ENCODE measurements around the gene C18orf32. TPM values are rescaled to one million over a fixed set of nuclear protein-coding genes. Genes with fewer than 3 reads are reported as not detected.

Gene C18orf32
- total and polyA plus RNA-seq, 2 of the 8 experiments (the other 6 are each of a cell fraction or from before 2014, with no cell fraction given), result 17.3 to 20.1 TPM

GRCh38 chr18:49499046-49499637, 12.1 kb upstream of the C18orf32 start:
- Histone ChIP-seq H2BK12ac (ENCODE audit: low read depth, low read length) (peak overlapping the region; percentile 51; the same call in 1 of the 2 replicates), H4K5ac (ENCODE audit: insufficient read length, low read depth, low read length) (peak overlapping the region; percentile 66), H3K4me2 (ENCODE audit: insufficient read depth in 1 of 2, low read depth in 2 of 2, low read length in 2 of 2) (peak overlapping the region; percentile 50 to 54; a peak in 3 of 4 replicates), H3K9ac (replicated peaks in 1 of 4; ENCODE audit: extremely low read depth in 1 of 4, low read depth in 3 of 4, low read length in 3 of 4) (no peak overlapping the region), H3K23me2 (ENCODE audit: low read depth, low read length) (no peaks in the 10 kb centered on the region), H2BK5ac (ENCODE audit: low read depth, low read length) (no peak overlapping the region), H3K4ac (replicated peaks; ENCODE audit: insufficient read length, low read depth, low read length) (no peak overlapping the region), H3K4me1 (replicated peaks in 1 of 4; ENCODE audit: control insufficient read depth in 3 of 4, insufficient read depth in 4 of 4, low read length in 3 of 4) (peaks cover 2 to 9% (median 9%) of the 10 kb centered on the region in 4 experiments; a peak in 3 of 7 replicates), H2AK5ac (ENCODE audit: low read depth, low read length) (no peak overlapping the region; the same call in 1 of the 2 replicates), H3K56ac (replicated peaks; ENCODE audit: insufficient read length, low read depth, low read length) (no peak overlapping the region), H2BK120ac (replicated peaks; ENCODE audit: low read depth, low read length) (no peak overlapping the region), H3K36me3 (ENCODE audit: control insufficient read depth in 2 of 4, insufficient read depth in 4 of 4, low read length in 3 of 4) (no peaks in the 10 kb centered on the region), H3K23ac (ENCODE audit: insufficient read length) (no peak overlapping the region), H3K9me3 (ENCODE audit: insufficient read depth in 2 of 2, low read depth in 1 of 2, low read length in 1 of 2) (no peaks in the 10 kb centered on the region), H3K27ac (ENCODE audit: low read depth, low read length) (no peak overlapping the region), H3K79me1 (ENCODE audit: low read depth, low read length) (no peaks in the 10 kb centered on the region), H2AFZ (ENCODE audit: low read length) (peak overlapping the region; percentile 57; the same call in 1 of the 2 replicates), H3K14ac (ENCODE audit: insufficient read length) (no peak overlapping the region), H3K4me3 (ENCODE audit: extremely low read depth in 1 of 4, insufficient read depth in 2 of 4, low read depth in 3 of 4, low read length in 4 of 4) (peak overlapping the region in 1 of 4 experiments; percentile 19; a peak in 1 of 8 replicates), H4K20me1 (replicated peaks in 1 of 2; ENCODE audit: control insufficient read depth in 1 of 2, insufficient read depth in 2 of 2, low read length in 2 of 2) (no peaks in the 10 kb centered on the region), H2BK20ac (ENCODE audit: low read length) (no peak overlapping the region), H3K27me3 (replicated peaks in 1 of 4; ENCODE audit: control insufficient read depth in 3 of 4, extremely low read depth in 1 of 4, insufficient read depth in 3 of 4, low read length in 3 of 4) (no peaks in the 10 kb centered on the region), H4K91ac (replicated peaks; ENCODE audit: insufficient read length, low read length) (no peak overlapping the region), H4K8ac (ENCODE audit: extremely low read depth, insufficient read depth, low read length) (no peak overlapping the region), H3K79me2 (ENCODE audit: control insufficient read depth in 1 of 2, insufficient read depth in 2 of 2, low read length in 2 of 2) (no peaks in the 10 kb centered on the region), H3K18ac (ENCODE audit: extremely low read depth, low read length) (no peak overlapping the region; the same call in 1 of the 2 replicates), H2BK15ac (ENCODE audit: low read length) (no peak overlapping the region)
- 64% methylated on average over 16 of the region's 16 CpGs; no CpG with 5 or more reads in 1 of the 2 experiments for WGBS, 2 experiments (ENCODE audit: extremely low coverage in 1 of 2, insufficient coverage in 1 of 2, insufficient read length in 1 of 2, insufficient replicate concordance in 2 of 2, low coverage in 1 of 2, low lambda C conversion rate in 2 of 2, missing lambda C conversion rate in 1 of 2)
- ChIA-PET POLR2A (ENCODE audit: partially characterized antibody) (interaction anchor here (1.3 to 7.2 kb wide), 2 partner anchors 8 to 13 kb away, joined by 6 to 58 read pairs; partner anchors contain the start of gene C18orf32), CTCF (ENCODE audit: partially characterized antibody) (no interaction called here)
- TF ChIP-seq HDAC2 (IDR thresholded peaks at IDR 0.05; ENCODE audit: borderline replicate concordance in 1 of 2, low read depth in 2 of 2, low read length in 2 of 2) (no peak), KDM1A (IDR thresholded peaks at IDR 0.05; ENCODE audit: borderline replicate concordance, low read length) (peak; percentile 50; the same call in 1 of the 2 replicates)
- FAIRE-seq (no peak), DNase-seq (ENCODE audit: low read depth in 1 of 2, low spot score in 2 of 2) (no peak)
